Islet precursor cell (in vitro differentiated cells): ENCODE results near the gene DAZAP1.
"Not testable (repeated sequence)": the region's sequence is repeated elsewhere in the genome, so short reads cannot be mapped to it uniquely, and the experiment has no call there.

Source experiments
- DNase-seq: peaks from one replicate; pipeline ENCODE4 v3.0.0-alpha.2; 2018

The DAZAP1 gene

DNA sequence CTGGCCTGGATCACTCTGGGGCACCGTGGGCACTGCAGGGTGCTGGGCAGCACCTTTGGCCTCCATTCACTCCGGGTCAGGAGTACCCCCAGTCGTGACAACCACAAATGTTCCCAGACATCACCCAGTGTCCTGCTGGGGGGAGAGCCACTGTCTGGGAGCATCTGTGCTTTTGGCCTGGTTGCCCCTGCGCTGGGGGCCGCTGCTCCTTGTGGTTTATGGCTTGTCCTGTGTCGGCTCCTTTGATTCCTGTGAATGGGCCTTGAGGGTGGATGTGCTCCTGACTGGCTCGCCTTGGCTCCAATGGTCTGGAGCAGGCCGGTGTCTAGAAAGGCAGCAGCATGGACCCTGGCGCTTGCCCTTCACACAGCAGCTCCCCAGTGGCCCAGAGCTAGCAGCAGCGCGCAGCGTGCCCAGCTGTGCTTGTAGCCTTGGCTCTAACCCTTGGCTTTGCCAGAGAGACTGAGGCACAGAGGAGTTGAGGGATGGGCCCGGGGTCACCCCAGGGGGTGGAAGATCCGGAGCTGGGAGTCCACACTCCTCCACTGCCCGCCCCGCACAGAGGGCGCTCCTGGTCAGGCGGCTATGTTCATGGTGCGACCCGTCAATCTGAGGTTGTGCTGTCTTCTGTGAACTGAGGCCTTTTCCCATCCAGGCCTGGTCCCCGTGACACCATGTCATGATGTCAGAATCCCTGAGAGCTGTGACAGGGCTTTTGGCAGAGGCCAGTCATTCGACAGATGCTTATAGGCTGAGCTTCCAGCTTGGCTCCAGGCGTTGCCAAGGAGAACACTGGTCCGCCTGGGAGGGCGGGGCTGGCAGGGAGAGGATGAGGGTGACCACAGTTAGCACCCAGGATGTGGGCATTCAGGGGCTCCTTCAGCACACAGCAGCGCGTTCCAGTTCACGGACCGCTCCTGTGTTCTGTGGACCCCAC is 4.1 kb downstream of the DAZAP1 start:
- DNase-seq, result no peak

DNA sequence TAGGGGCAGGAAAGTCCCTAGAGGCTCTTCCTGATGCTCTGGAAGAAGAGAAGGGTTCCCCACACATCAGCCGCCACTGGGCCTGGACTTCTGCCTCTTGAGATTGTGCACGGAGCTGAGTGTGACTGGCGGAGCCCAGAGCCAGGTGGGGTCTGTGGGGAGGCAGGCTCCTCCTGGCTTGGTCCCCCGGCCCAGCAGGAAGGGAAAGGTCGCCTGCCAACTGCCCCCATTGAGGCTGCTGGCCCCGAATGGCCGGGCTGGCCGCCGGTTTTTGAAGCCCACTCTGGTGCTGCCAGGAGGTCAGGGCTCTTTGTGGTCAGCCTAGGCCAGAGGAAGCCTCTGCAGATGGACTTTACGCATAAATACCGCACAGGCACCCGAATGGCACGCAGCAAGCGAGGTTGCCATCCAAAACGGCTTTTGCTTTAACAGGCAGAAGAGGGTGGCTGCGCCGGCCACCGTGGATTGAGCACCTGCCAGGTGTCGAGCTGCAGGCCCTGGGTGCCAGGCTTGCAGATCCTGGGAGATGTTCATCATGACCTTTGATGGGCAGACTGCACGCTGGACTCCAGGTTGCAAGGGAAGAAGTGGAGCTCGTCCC is 5.0 kb downstream of the DAZAP1 start:
- no peak for DNase-seq

DNA sequence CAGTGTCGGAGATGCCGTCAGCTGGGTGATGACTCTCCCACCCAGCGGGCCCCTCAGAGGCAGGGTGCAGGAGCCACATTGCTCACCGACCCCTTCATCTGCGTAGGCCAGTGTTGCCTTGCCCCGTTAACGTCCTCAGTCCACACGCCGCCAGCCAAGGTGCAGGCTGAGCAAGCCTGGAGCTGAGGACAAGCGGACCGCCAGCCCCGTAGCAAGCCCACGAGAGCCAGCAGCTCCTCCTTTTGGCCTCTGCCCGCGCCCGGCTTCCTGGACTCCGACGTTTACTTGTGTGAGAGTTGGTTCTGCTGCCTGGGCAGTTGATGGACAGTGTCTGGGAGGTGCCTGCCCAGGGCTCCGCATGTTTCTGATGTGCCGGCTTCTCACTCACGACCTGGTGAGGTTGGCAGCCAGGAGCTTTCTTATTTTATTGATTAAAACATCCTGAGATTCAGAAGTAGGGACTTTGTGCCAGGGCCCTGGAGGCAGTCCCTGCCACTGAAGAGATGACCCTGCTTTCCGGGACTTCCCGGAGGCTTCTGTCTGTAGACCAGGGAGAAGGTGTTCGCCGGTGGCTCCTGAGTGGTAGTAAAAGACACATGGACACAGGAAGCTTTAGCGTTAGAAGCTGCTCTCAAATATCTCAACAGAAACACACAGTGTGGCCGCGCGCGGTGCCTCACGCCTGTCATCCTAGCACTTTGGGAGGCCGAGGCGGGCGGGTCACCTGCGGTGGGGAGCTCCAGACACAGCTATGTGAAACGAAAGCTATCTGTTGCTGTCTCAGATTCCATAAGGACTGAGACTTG is 5.8 kb downstream of the DAZAP1 start:
- DNase-seq, result no peak

DNA sequence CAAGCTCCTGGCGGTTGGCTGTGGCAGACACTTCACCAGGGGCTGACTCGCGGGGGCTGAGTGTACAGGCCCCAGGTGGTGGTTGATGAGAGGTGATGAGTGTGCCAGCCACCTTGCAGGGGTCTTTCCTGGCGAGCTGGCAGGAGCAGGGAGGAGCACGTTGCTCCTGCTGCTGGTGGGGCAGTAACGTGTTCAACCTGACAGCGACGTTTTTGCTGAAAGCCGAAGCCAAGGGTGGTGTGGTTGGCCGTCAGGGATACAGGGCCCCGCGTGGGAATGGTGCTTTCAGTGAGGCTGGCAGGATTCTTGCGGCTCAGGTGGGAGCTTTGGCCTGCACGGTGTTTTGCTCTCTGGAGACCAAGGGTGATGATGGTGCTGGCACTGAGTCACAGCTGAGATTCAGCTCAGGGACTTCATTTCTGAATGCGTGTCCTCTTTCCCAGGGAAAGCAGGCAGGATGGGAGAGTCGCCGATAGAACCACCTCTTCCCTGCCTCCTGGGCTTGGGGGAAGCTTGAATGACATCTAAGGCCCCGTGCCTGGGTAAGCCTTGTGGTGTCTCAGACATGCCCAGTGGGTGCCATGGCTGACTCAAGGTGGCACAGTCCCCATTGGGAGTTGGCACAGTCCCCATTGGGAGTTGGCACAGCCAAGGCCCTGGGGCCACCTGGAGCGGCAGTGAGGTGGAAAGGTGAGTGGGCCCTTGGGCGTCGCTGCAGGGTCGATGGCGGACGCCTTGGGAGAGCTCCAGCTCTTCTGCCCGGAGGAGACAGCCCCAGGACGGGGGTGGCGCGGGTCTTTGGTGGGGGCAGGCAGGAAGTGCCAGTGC is 8.8 kb downstream of the DAZAP1 start:
- no peak for DNase-seq

DNA sequence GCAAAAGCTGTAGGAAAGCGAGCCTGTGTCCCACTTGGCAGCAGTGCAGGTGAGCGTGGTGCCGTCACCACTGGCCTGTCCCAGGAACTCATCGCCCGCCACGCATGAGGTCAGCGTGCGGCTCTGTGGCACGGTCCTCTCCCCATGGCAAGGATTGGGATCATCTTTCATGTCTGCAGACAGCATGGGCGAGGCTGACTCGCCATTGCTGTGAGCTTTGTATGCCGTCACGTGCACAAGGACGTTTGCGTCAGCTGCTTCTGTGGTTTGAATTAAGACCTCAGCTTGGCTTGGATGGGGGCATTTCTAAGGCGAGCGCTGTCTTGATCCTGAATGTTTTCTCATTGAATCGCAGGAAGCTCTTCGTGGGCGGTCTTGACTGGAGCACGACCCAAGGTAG is 9.8 kb downstream of the DAZAP1 start:
- no peak for DNase-seq

DNA sequence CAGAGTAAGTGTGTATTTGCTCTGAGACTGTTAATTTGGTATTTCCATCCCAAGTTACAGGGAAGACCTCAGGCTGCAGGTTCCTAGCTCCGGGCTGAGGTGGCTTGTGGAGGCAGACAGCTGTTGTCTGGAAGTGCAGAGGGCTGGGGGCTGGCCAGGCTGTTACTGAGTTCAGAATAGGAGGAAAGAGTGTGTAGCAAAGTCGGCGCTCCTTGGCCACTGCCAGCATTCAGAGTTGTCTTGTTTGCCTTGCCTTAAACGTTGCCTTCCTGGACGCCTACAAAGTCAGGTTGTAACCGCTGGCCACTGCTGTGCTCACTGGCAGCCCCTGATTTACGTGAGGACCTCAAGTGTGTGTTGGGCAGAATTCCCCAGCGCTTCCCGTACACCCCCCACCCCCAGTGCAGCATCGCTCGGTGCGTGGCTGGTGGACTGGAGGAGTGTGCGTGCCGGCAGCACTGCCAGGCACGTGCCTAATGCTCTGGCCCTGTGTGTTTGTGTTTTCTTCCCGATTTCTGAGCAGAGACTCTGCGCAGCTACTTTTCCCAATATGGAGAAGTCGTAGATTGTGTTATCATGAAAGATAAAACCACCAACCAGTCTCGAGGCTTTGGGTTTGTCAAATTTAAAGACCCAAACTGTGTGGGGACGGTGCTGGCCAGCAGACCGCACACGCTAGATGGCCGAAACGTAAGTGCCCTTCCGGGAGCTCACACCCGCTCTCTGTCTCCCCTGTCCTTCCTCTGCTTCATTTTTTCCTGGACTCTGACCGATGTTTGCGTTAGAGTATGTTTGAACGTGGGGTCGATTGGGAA is 10.5 kb downstream of the DAZAP1 start:
- DNase-seq, result no peak

DNA sequence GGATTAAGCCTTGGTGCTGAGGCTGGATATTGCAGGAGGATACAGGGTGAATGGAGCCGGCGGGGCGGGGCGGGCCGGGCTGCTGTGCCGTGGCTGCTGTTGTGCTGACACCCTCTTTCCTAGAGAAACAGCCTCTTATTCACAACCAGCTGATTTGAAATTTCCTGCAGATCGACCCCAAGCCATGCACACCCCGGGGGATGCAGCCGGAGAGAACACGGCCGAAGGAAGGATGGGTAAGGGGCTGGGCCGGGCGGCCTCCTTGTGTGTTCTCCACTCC is 11.1 kb downstream of the DAZAP1 start:
- DNase-seq, result no peak

DNA sequence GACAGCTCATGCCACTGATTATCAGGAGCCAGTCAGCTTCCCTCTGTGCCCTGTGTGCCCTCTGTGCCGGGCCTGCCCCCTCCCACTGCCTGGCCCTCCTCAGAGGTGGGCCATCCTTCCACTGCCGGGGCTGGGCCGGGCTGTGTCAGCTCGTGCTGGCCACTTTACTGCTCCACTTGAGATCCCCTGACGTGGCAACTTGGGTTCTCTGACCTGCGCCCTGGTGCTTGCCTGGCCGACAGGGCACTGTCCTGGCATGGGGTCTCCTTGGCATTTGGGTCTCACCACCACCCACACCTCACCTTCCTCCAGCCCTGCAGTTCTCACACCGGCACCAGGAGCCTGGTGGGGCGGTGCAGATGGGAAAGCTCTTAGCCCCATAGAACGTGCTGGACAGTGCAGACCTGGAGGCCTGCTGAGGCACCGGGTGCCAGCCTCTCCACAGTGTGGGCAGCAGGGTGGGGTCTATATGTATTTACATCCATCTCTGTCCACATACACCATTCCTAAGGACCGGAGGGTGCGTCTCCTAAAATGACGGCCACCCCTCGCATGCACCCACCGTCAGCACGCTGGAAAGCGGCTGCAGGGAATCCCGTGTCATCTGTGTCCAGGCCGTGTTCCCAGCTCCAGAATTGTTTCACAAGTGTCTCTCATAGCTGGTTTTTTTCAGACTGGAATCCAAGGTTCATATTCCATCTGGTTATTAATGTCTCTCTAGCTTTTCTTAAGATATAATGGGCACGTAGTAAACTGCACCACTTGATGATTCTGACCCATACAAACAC is 11.8 kb downstream of the DAZAP1 start:
- DNase-seq, result no peak

DNA sequence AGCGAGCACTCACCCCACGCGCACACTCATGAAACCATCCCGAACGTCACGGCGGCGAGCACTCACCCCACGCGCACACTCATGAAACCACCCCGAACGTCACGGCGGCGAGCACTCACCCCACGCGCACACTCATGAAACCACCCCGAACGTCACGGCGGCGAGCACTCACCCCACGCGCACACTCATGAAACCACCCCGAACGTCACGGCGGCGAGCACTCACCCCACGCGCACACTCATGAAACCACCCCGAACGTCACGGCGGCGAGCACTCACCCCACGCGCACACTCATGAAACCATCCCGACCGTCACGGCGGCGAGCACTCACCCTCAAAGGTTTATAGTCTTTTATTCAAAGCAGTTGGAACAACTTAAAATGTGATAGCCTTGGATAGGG is 12.7 kb downstream of the DAZAP1 start:
- DNase-seq, result not testable (repeated sequence)

DNA sequence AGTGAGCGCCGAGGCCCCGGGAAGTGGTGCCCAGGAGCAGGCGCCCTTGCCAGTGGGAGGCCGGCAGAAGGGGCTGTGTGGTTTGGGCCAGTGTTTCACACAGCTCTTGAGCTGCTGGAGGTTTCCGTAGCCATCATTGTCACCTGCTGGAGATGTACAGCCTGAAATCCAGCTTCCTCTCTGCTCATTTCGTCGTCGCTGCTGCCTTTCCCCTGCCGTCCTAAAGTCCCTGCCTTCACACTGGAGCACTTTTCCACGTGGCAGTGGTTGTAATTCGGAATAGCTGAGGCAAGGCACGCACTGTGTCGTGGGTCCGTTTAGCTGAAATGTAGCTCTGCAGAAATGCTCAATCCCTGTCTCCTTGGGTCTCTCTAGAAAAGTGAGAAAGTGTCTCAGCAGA is 13.2 kb downstream of the DAZAP1 start:
- DNase-seq, result no peak

DNA sequence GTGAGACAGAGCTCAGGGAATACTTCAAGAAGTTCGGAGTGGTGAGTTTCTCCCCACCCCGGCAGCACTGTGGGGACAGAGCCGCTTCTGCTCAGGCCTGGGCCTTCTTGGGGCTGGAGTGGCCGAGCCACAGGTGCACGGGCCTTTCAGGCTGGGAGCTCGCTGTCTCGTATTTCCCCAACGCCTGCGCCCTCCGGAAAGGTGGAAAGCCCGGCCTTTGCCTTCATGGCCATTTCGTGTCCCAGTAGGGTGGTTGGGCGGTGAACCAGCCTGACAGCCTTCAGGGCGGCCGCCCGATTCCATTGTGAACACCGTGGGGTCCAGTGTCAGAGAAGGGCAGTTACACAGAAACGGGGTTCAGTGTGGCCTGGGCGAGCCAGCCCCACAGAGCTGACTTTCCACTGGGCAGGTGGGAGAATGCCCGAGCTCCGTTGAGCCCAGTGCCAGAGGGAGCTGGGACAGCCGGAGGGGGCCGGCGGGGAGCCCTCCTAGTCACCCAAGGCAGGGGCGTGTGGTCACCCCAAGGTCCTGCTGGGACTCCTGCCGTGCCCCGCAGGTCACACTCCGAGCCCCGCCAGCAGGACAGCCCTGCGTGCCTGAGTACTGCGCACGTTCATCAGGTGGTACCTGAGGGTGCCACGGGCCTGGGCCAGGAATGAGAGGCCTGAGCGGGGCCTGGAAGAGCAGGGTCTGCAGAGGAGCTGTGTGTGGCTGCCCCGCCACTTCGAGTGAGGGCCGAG is 14.0 kb downstream of the DAZAP1 start:
- DNase-seq, result no peak

DNA sequence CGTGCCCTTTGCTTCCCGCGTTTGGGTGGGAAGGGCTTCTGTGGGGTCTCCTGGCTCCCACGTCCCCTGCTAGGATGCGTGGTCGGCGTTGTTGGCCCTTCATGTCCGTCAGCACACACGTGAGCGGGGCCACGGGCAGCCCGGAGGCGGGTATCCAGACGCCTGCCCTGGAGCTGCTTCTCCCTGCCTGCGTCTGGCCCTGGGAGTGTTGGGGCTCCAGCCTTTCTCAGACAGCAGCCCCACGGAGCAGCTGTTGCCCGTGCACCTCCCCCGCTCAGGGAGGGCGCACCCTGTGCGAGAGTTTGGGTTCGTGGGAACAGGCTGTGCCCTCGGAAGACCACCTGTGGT is 14.5 kb downstream of the DAZAP1 start:
- no peak for DNase-seq

DNA sequence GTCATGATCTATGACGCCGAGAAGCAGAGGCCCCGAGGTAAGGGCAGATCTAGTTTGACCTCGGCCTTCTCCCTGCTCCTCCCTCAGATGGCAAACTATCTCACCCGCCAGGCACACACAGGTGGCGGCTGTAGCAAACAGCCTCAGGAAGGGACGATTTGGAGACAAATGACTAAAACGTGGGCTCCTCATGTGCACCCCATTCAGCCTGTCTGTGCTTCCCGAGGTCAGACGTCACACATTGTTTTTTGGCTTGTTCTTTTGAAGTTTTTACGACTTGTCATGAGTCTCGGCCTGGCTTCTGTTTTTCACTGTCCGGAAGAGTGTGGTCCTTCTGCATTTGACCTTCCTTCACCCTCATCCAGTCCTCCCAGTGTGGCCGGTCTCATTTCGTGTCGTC is 15.0 kb downstream of the DAZAP1 start:
- no peak for DNase-seq

DNA sequence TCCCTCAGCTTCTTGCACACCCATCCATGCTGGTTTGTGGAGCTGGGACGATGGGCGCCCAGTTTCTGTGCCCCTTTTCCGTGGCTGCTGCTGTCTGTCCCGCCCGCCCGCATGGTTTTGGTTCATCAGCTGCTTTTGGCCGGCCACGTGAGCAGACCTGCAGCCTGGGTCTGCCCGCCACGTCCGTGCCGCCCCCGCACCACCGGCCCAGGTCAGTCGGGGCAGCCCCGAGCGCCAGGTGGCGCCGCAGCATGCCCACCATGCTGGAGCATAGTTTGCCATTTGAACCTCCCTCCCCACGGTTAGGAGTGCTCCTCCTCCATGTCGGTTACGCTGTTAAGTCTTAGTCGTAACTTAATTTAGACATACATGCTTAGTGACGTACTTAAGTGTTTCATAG is 15.6 kb downstream of the DAZAP1 start:
- DNase-seq, result no peak

DNA sequence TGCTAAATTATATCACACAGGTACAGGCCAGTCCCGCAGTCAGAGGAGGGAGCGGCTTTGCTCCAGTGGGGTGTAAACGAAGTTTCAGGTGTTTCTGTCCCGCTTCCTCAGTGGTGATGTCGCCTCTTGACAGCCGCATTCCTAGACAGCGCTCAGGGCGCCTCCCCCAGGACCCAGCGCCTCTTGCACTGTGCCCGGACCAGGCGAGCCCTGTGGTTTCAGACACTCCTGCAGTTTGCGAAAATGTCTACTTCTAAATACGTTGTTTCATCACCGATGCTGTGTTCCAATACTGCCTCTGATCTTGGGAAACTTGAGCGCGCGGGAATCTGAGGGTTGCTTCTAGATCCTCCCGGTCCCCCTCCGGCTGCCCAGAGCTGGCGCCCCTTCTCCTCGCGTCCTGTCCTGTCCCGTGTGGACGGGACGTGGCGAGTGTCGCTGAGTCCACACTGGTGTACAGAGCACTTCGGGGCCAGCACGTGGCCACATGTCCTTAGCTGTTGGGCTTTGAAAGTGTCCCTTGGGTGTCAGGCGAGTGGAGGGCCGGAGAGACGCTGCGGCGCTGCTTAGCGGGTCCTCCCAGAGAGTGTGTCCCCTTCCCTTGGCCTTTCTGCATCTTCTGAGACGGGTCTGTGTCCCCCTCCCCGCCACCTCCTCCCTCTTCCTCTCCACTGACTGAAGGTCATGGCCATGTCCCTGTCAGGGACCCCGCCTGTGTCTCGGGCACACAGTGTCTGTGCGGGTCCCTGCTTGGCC is 16.2 kb downstream of the DAZAP1 start:
- DNase-seq, result no peak

DNA sequence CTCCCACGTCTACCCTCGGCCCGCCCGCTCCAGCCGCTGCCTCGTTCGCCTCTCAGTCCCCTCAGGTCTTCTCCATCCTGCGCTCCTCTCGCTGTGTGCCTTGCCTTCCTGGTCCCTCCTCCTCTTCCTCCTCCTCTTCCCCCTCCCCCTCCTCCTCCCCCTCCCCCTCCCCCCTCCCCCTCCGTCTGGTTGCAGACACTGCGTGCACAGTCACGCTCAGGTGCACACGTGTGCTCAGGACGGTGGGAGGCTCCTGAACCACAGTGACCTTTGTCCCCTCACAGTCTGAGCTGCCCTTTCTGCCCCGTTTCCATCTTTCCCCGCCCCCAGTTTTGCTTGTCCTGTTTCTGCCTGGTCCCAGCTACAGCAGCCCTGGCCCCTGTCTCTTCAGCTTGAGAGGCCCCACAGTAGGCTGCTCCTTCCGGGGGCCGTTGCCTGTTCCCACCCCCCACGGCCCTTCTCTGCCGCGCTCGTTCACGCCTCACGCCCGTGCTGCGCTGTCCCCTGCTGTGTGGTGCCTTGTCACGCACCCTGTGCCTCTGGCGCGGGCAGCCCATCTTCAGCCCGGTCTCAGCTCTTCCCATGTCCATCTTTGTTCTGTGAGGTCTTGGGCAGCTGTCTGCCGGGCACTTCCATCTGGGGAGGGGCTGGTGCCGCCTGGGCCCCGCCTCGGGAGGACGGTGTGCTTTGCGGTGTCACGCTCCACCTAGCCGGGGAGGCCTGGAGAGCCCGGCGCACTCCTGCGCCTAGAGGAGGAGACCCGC is 17.0 kb downstream of the DAZAP1 start:
- DNase-seq, result no peak

DNA sequence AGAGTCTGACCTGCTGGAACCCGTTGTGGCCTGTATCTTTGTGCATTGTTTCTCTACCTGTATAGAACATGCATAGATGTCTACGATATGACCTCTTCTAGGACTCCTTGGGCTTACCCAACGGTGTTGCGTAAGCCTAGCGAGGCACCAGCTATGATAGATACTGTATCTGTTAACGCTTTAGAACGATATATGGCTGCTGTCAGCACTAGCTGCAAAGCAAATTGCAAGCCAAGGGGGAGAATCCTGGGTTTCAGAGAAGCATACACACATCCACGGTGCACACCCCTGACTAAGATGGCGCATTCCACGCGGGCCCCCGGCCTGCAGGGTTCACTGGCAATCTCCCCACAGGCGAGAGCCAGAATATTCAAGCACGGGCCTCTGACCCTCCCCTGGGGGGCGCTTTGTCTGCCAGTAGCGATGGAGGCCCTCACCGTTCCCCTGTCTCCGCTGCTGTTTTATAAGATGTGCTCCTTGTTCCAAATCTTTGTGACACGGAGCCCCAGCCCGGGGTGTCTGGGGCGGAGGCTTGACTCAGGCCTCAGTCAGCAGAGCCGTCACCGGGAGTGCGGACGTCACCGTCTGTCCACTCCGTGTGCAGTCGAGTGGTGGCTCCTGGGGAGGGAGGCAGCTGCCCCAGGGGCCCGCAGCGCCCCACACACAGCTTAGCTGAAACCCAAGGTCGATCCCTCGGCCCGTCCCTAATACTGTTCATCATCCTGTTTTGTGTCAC is 17.9 kb downstream of the DAZAP1 start:
- no peak for DNase-seq

DNA sequence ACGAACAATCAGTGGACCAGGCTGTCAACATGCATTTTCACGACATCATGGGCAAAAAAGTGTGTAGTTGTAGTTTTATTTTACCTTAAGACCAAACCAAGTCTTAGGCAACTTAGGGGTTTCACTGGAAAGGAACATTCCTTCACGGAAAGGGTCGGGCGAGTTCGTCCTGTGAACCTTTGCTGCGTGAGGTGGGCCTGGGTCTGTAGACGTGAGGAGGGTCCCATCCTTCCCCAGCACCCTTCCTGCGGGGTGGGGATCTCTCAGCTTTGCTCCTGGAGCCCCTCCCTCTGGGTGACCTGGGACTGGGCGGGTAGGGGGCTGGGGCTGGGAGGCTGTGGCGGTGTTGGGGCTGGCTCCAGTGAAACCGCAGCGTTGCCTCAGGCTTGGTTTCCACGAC is 18.5 kb downstream of the DAZAP1 start:
- no peak for DNase-seq
